H54 (cell line): ENCODE measurements around the gene IQSEC3.

ENCODE experiments used
- DNase-seq: peaks from one replicate; pipeline ENCODE4 v3.0.0; 2011; ENCODE audit warnings: low spot score, mixed read lengths; ENCODE audit not compliant: insufficient read length
- FAIRE-seq: peaks from 3 replicates; lab custom pipeline; 2011; peaks lifted over from hg19 to GRCh38; lab: Jason Lieb, UNC
- POLR2A ChIP-seq: IDR thresholded peaks from 2 replicates; pipeline ENCODE4 v1.6.1; 2011; ENCODE audit warnings: low read depth, mild to moderate bottlenecking, low read length

Gene IQSEC3

GRCh38 chr12:151579-151978 lies 85.0 kb downstream of the IQSEC3 start:
- TF ChIP-seq POLR2A, result no peak
- FAIRE-seq, result no peak
- DNase-seq, result no peak

GRCh38 chr12:152440-152839 lies 85.9 kb downstream of the IQSEC3 start:
- no peak for TF ChIP-seq POLR2A
- DNase-seq (no peak), FAIRE-seq (no peak)

DNA sequence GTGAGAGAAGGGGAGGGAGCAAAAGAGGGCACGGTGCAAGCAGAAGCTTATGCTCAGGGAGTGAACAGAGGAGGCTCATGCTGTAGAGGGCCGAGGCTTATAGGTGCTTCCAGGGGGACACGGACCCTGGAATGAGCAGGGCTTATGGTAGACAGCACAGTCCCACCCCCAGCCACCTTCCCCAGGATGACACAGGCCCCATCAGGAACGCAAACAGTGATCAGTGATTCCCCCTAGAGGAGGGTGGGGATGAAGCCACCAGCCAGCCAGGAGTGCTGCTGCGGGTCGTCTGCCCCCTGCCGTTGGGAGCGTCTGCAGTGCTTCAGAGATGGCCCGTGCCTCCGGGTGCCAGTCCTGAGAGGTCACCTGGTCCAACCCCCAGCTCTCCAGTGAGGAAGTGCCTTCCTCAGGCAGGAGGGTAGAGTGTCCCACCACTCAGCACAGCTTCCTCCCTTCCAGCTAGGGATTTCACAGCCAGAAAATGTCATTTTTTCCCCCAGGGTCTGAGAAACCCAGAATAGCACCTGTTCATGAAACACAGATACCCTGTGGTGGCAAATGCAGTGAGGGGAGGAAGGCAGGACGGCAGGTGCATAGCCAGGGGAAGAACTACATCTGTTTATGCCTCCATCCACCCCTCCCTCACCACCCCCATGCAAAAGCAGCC lies 86.6 kb downstream of the IQSEC3 start:
- no peak for TF ChIP-seq POLR2A
- DNase-seq, result peak; percentile 69
- no peak for FAIRE-seq

GRCh38 chr12:154058-154457 lies 87.5 kb downstream of the IQSEC3 start:
- DNase-seq, result no peak
- TF ChIP-seq POLR2A, result no peak
- no peak for FAIRE-seq

GRCh38 chr12:155006-155405 lies 88.4 kb downstream of the IQSEC3 start:
- FAIRE-seq (no peak), DNase-seq (no peak)
- no peak for TF ChIP-seq POLR2A

DNA sequence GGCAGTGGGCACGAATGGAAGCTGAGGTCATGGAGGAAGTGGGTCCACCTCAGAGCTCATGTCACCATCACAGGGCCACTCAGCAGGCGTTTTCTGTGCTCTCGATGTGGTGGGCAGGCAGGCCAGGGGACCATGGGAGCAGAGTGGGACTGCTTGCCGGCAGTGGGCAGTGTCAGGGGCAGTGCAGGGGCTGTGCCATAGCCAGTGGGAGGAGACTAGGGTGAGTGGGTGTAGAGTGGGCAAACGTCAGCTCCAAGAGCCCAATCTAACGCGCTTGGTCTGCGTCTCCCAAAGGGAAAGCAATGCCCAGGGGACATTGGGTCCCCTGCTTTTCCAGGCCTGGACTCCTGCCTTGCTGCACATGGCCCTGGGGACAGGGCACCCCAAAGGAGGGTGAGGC lies 89.1 kb downstream of the IQSEC3 start:
- no peak for FAIRE-seq

GRCh38 chr12:156945-157344 lies 90.4 kb downstream of the IQSEC3 start:
- FAIRE-seq, result no peak
- no peak for TF ChIP-seq POLR2A
- DNase-seq, result no peak

More for the DNA sequence above, 89.1 kb downstream of the IQSEC3 start:
- no peak for TF ChIP-seq POLR2A
- DNase-seq, result no peak

- DNase-seq (no peak), FAIRE-seq (no peak)
- no peak for TF ChIP-seq POLR2A
Measured at GRCh38 chr12:157644-158043, 91.1 kb downstream of the IQSEC3 start.

DNA sequence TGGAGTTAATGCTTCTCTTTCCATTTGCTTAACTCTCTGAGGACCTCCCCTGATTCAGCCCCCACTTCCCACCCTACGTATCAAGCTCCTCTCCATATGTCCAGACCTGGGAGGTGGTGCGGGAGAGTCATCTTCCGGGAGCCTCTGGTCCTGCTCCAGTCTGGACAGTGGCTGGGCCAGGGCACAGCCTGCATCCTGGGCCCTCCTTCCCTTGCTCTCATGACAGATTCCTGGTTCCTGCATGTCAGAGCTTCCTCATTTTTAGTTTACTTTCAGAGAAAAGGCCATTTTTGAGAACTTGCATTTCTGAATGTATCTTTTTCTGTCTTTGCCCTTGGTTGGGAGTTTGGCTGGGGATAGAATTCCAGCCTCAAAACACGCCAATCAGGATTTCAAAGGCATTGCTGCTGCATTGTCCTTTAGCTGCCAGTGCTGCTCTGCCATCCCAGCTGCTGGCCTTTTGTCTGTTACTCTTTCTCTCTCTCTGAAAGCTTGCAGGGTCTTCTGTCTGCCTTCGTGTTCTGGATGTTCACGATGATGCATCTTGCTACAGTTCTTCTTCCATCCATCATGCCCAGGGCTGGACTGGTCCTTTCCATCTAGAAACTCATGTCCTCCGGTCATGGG lies 92.7 kb downstream of the IQSEC3 start:
- no peak for FAIRE-seq
- no peak for TF ChIP-seq POLR2A
- DNase-seq, result no peak

GRCh38 chr12:160858-161257 lies 94.3 kb downstream of the IQSEC3 start:
- DNase-seq (no peak), FAIRE-seq (no peak)
- TF ChIP-seq POLR2A, result no peak

- FAIRE-seq (no peak), DNase-seq (no peak)
- no peak for TF ChIP-seq POLR2A
Measured at GRCh38 chr12:161823-162222, 95.3 kb downstream of the IQSEC3 start.

DNA sequence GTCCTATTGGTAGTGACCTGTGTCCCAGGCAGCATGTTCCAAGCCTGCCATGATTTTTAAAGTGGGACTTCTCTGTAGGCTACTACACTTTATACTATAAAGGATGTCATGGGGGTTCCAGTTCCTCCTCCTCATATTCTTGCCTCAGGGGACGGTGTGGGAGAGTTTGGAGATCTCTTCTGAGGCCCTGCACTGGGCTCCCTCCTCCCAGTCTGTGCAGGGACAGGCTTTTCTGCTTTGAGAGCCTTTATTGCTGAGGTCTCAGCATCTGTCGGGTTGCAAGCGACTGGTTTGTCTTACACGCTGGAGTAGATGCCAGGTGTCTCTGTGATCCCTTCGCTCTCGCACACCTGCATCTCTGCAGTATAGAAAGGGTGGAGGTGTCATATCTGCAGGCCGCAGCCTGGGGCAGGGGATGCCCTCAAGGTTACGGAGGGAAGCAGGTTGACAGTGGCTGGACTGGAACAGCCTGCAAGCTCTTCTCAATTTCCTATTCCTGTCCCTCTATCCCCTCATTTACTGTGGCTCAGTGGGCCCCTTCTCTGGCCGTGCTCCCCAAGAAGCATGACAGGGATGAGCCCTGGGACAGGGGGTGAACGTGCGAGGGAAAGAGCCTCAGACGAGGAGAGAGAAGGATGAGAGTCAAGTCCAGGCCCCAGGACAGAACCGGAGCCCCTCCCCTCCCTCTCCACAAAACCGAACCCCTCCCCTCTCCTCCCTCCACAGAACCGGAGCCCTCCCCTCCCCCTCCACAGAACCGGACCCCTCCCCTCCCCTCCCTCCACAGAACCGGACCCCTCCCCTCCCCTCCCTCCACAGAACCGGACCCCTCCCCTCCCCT lies 96.1 kb downstream of the IQSEC3 start:
- TF ChIP-seq POLR2A, result no peak
- DNase-seq, result no peak
- FAIRE-seq, result no peak

DNA sequence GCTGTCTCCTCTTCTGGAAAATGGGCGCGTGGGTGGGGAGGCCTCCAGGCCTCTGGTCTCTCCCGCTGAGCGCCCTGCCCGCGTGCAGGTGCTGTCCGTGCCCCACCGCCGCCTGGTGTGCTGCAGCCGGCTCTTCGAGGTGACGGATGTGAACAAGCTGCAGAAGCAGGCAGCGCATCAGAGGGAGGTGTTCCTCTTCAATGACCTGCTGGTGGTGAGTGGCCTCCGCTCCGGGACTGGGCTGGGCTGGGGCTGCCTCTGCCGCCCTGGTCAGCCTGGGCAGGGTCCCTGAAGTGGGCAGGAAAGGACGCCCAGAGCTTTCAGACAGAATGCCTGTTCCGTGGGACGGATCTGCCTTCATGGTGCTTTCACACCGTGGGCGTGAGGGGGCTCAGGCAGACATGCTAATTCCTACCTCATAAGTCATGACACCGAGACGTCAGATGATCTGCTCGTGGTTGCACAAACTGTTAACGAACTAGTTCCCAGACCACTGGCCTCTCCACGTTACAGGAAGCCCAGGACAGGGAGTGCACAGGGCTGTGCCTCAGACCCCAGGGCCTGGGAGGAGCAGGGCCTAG lies 96.9 kb downstream of the IQSEC3 start:
- no peak for FAIRE-seq
- DNase-seq, result no peak
- TF ChIP-seq POLR2A, result no peak

- DNase-seq (no peak), FAIRE-seq (no peak)
- no peak for TF ChIP-seq POLR2A
Measured at GRCh38 chr12:164207-164606, 97.6 kb downstream of the IQSEC3 start.

GRCh38 chr12:165862-166368 lies 99.3 kb downstream of the IQSEC3 start:
- DNase-seq, result no peak
- no peak for FAIRE-seq
- TF ChIP-seq POLR2A, result no peak
